NCI-H345 treated with DMSO at 0.1 percent for 48 hours (cell line): ENCODE measurements around the gene KSR1.

Experiments
- DNase-seq: peaks from one replicate; lab custom pipeline; 2025; ENCODE audit not compliant: unreplicated experiment; lab: John Stamatoyannopoulos, UW

KSR1 gene

GRCh38 chr17:27532269-27533263 is 76.3 kb downstream of the KSR1 start:
- no peak for DNase-seq

DNA sequence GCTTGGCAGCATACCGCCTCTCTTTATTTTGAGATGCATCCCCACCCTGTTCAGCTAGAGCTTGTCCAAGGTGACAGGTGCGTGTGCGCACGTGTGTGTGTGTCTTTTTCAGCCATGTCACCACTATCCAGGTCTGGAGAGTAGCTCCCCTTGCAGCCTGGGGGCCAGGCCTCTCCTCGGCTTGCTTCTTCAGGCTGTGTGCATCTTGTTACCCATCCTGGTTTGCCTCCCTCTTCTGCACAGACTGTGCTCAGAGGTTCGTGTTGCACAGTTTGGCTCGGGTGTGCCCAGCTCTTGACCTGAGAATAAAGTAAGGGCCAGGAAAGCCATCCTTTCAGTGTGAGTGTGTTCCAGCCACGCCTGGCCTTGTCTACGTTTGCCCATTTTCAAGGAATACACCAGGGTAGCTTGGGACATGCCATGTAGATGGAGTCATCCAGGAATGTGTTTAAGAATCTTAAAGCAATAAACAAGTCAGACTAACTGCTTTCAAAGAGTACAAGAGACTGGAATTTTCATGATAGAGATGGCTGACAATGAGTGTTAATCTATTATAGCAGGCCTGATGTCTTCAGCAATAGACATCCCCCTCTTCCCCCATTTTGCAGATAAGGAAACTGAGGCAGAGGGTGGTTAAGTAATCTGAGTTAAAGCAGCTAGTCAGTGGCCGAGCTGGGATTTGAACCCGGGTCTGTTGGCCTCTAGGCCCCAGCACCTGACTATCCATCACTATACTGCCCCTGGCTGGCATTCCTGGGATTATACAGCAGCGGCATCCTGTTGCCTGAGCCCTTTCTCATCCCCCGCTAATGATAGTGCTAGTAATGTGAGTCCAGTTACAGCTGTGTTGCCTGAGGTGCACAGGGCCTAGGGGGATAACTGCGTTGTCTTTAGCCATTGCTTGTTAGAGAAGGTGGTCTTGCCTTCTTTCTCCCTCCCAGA is 77.9 kb downstream of the KSR1 start:
- no peak for DNase-seq

DNA sequence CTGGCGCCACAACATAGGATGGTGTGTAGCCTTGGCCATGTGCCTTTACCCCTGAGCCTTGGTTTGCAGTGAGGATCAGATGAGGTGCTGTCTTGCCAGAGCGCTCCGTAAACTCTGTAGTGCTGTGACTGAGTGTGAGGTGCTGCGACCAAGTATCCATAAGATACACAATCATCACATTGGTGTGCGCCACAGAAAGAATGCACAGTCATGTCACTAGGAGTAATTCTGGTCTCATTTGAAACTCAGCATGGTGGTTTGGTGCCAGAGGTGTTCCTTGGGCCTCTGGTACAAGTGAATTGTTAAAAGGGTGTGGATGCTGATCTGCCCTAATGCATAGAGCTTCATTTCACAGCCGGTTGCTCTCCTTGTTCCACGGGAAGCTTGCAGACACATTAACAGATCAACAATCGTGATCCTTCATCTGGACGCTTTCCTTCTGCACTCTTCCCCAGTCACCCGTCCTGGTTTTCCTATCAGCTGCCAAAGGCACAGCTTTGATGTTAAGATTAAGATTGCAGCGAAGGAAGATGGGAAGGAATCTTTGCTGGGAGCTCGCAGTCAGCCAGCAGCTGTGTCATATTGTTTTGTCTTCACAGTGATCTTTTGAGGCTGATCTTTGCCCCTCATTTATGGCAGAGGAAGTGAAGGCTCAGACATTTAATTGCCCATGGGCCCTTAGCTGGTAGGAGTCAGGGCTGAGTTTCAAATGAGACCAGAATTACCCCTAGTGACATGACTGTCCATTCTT is 79.1 kb downstream of the KSR1 start:
- no peak for DNase-seq

DNA sequence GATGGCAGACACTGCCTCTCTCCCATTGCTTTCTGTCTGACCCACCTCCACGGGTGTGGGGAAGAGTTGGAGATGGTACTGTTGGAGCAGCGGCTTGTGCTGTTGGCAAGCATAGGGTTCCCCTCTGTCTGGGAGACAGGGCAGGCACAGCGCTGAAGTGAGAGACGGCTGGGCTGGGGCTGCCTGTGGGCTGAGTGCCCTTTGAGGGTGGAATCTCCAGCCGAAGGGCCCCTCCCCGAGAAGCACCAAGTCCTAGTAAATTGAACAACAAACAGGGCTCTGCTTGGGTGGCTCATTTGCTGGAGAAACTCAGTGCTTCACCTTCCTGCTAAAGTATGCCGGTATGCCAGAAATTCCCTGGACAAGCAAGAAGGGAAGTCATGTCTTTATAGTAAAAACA is 79.7 kb downstream of the KSR1 start:
- DNase-seq, result no peak

- DNase-seq, result no peak
Observed at GRCh38 chr17:27536781-27537180, 80.5 kb downstream of the KSR1 start.

DNA sequence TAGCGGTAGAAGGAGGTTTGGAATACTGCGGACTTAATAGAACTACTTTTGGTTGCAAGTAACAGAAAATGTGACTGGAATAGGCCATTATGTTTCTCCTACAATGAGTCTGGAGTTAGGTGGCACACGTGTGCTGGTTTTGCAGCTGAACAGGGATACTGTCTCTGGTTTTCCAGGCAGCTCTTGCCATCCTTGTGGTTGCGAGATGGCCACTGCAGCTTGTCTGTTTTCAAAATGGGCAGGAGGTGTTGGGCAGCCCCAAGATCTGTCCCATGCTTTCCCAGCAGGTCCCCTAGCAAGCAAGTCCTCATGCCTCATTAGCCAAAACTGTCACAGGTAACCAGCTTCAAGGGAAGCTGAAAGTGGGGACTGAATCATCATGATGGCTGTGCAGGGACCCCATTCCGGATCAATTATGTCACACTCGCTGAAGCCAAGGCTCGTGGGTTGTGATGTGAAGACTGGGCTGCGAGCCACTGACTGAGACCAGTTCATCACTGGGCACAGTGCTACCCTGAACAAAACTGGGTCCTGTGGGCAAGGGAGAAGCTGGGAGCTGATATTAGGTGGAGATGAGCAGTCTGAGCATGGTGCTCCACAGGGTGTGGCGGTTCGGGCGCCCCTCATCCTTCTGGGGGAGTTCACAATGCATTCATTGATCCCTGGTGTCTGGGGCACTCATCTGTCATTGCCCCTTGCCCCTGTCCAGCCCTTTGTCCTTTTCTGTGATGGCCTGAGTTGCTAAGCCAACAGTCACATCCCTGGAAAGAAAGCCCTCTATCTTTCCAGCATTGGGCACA is 82.1 kb downstream of the KSR1 start:
- no peak for DNase-seq

DNA sequence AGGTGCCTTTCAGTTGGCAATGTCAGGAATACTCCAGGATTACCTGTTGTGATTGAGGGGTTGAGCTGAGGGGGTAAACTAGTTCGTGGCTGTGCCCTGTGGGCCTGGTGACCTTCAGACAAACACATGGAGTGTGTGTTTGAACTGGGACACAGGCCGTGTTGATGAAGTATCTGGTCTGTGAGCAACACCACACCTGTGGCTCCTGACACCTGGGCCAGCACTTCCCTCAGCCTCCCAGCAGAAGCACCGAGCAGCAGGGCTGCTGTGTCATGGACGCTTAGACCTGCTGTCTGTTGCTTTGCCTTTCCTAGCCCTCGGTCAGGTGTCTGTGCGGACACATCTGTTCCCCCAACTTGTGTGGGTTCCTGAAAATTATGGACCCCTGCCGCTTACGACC is 82.9 kb downstream of the KSR1 start:
- DNase-seq, result no peak

GRCh38 chr17:27539794-27540317 is 83.6 kb downstream of the KSR1 start:
- no peak for DNase-seq

- no peak for DNase-seq
Observed at GRCh38 chr17:27540318-27541101, 84.3 kb downstream of the KSR1 start.

DNA sequence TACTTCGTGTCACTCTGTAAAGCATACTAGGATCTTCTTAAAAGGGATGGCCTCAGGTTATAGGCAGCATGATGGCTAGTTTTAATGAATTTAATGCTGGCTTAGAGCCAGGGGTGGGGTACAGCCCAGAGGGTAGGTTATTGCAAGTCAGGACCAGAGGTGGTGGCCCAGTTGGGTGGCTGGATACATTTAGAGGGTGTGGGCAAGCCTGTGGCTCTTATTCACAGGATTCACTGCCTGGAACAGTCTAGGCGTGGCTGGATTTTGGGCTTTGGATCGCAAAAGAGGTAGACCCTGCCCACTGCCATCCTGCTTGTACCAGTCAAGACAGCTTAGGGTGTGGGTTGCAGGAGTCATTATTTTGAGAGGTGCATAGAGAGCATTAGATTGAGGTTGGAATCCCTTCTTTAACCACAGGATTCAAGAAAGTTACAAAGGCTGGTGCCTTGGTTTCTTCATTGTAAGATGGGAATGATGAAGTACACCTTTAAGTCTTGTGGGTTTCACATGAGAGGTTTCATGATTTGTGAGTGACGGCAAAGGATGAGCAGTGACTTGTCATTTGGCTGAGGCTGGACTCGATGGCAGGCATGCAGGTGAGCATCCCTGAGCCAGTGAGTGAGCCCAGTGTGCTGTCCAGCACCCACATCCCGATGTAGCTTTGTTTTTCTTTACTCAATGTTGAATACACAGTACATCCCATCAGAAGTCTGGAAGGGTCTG is 85.2 kb downstream of the KSR1 start:
- DNase-seq, result no peak

- DNase-seq, result no peak
Observed at GRCh38 chr17:27542841-27543463, 86.7 kb downstream of the KSR1 start.

DNA sequence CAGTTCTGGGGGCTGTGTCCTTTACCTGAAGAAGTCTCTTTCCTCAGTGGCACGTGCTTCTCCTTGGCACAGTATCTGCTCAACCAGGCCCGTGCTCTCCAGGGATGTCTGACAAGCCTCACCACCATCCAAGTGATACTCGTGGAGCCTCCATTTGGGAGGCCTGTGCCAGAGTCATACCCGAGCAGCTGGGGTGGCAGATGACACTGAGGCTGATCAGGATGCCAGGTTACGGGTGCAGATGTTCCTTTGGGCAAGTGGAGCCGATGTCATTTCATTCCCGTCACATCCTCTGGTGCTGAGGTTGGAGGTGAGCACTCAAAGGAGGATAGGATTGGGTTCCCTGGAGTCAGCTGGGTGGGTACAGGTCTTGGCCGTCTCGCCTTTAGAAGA is 87.2 kb downstream of the KSR1 start:
- DNase-seq, result no peak

- DNase-seq, result no peak
Observed at GRCh38 chr17:27543958-27544349, 87.7 kb downstream of the KSR1 start.

- DNase-seq, result no peak
Observed at GRCh38 chr17:27544350-27545131, 88.3 kb downstream of the KSR1 start.

DNA sequence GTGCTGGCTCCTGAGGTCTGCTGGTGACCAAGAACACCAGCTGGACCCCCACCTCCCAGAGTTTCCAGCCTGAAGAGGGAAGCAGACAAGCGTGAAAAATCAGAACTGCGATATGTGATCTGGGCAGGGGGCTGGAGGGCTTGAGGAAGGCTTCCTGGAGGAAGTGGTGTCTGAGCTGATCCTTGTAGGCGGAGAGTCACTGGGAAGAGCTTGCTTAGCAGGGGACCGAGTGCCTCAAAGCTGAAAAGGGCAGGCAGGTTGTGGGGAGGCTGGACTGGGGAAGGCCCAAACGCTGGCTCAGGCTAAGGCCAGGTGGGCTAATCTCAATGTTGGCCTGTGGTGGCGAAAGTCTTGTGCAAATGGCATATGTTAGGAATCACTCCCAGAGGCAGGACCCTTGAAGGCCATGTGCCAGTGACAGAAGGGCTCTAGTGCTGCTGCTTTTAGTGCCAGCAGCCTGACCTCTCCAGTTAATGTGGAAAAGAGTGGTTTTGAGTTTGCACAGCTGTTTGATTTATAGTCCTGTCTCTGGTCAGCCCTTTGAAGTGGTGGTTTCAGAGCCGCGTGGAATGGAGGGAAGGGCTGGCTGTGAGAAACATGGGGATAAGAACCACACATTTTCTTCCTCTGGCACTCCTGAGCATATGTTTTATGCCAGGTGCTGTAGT is 89.4 kb downstream of the KSR1 start:
- DNase-seq, result no peak

DNA sequence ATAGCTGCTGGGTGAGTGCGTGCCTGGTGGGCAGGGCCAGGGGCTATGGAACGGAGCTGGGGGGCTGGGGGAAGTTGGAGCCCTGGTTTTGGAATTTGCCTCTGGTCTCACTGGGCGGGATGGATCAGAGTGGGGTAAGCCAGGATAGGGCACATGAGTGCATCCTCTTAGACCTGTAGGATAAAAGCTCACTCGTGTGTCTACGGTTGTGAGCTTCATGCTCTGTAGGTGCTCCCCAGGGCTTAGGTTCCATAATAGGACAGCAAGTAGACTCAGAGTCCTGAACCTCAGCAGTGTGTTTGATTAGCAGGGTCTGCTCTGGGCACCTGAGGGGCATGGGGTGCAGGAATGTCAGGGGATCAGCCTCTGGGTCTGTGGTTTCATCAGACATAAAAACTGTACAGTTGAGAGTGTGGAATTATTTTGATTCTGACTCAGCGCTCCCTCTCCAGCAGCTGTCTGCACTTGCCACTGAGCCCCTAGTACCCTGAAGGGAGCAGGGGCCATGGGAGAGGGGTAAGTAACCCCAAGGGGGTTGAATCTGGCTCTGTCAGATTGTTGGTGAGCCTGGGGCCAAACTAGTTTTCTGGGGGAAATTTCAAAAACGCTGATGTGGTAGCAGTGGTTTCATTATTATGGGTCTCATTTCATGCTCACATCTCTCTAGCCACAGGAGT is 90.5 kb downstream of the KSR1 start:
- DNase-seq, result no peak
